ENCODE data around the gene NHSL2.

DNA sequence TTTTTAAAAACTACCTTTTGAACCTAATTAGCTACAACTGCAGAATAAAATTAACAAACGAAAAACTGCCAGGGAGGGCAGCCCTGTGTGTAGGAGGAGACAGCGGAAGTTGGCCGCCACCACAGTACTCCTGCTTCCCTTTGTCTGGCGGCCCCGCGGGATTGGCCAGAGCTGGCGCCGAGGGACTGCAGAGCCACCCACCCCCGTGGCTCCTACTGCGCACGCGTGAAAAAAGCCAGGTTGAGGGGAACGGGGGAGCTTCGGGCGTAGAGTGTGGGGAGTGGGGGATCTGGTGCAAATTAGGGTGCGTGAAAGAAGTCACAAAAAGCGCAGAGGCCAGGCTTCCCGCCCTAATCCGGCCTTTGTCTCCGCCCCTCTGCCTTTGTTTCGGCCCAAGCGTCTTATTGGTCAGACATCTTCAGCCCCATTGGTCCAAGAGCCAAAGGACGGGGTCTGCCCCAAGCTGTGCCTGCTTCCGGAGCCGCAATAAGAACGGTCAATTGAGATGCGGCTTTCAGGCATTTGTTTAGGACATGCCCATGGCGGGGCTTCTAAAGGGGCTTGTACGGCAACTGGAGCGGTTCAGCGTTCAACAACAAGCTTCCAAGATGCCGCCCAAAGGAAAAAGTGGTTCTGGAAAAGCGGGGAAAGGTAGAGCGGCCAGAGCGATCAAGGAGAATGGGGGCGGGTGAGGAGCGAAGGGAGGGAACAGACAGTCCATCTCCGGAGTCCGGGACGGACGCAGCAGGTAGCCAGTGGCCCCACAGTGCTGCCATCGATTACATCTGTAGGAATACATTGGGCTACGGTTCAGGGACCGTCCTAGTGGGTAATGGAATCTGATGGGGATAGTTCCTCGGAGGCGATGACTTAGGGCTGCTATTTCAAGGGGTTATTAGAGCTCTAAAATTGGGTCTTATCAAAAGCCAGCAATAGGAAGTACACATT, 270.8 kb downstream of the NHSL2 start, which contains the start of gene PIN4:
- TF ChIP-seq POLR2A (IDR thresholded peaks at IDR 0.05; ENCODE audit: low read depth) = no peak
- TF ChIP-seq, protein P1, sequence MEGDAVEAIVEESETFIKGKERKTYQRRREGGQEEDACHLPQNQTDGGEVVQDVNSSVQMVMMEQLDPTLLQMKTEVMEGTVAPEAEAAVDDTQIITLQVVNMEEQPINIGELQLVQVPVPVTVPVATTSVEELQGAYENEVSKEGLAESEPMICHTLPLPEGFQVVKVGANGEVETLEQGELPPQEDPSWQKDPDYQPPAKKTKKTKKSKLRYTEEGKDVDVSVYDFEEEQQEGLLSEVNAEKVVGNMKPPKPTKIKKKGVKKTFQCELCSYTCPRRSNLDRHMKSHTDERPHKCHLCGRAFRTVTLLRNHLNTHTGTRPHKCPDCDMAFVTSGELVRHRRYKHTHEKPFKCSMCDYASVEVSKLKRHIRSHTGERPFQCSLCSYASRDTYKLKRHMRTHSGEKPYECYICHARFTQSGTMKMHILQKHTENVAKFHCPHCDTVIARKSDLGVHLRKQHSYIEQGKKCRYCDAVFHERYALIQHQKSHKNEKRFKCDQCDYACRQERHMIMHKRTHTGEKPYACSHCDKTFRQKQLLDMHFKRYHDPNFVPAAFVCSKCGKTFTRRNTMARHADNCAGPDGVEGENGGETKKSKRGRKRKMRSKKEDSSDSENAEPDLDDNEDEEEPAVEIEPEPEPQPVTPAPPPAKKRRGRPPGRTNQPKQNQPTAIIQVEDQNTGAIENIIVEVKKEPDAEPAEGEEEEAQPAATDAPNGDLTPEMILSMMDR (IDR thresholded peaks at IDR 0.05) = no peak

Data from esophagus muscularis mucosa (tissue), 3 donors.